ENCODE results near the gene SLC35E4.

The SLC35E4 gene

DNA sequence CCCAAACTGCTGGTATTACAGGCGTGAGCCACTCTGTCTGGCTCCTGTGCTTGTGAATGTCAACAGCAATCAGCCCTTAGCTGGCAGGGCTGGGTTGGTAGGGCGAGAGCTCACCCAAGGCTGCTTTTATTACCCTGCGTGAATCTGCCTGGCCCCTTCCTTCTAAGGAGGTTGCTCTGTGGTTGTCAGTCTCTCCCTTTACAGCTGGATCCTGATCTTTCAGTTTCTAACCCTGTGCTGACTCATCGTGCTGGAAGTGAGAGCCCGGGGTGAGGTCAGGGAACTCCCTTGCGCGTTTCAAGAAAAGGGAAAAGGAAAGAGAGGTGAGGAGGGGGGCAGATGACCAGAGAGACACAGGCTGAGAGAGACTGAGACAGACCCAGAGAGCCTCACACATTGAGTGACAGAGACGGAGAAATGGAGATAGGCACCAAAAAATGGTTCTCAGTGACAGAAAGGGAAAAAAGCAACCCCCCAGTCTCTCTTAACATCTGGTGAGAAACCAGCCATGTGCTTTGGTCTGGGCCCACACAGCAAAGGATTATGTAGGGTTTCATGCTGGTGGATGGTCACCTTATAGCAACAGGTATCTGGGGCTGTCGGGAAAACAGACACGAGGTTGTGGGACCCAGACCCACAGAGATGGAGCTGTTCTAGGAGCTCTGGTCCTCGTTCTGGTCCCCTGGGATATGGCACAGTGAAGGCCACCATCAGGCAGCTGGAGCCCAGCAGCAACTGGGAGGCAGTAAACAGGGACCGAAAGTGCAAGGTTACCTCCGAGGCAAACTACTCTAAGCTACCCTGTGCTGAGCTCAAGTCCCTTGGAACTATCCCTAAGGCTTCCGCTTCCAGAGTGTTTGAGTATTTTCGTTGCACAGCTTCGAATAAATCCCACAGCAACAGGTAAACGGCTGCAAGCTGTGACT, 26.1 kb upstream of the SLC35E4 start:
- H2AFZ ChIP-seq (ENCODE audit: low read depth, low read length): no peak overlapping the region
- no peaks in the 10 kb centered on the region for H3K9me3 ChIP-seq (ENCODE audit: insufficient read depth, low read length, severe bottlenecking)
- no peak overlapping the region for H3K27ac ChIP-seq (ENCODE audit: low read length)
- peaks cover 2% of the 10 kb centered on the region for H3K27me3 ChIP-seq (ENCODE audit: insufficient read depth, low read length, poor library complexity)
- no peak overlapping the region for H3K9ac ChIP-seq (ENCODE audit: low read depth, low read length)
- TF ChIP-seq EZH2 (IDR thresholded peaks at IDR 0.05; ENCODE audit: borderline replicate concordance, low read depth, low read length, severe bottlenecking): no peak
- TF ChIP-seq, protein P1, sequence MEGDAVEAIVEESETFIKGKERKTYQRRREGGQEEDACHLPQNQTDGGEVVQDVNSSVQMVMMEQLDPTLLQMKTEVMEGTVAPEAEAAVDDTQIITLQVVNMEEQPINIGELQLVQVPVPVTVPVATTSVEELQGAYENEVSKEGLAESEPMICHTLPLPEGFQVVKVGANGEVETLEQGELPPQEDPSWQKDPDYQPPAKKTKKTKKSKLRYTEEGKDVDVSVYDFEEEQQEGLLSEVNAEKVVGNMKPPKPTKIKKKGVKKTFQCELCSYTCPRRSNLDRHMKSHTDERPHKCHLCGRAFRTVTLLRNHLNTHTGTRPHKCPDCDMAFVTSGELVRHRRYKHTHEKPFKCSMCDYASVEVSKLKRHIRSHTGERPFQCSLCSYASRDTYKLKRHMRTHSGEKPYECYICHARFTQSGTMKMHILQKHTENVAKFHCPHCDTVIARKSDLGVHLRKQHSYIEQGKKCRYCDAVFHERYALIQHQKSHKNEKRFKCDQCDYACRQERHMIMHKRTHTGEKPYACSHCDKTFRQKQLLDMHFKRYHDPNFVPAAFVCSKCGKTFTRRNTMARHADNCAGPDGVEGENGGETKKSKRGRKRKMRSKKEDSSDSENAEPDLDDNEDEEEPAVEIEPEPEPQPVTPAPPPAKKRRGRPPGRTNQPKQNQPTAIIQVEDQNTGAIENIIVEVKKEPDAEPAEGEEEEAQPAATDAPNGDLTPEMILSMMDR (IDR thresholded peaks at IDR 0.05; ENCODE audit: borderline replicate concordance, extremely low read depth, low read length, poor library complexity, severe bottlenecking): no peak
- H4K20me1 ChIP-seq (ENCODE audit: insufficient read depth, low read length): no peaks in the 10 kb centered on the region
- ATAC-seq (ENCODE audit: insufficient read depth, low read depth) (peak; percentile 84), DNase-seq (peak; percentile 24)
- H3K4me2 ChIP-seq (ENCODE audit: insufficient read depth, low read length): no peak overlapping the region
- H3K4me3 ChIP-seq (ENCODE audit: low read depth in 1 of 2, low read length in 2 of 2): no peak overlapping the region
- H3K79me2 ChIP-seq (ENCODE audit: insufficient read depth, low read length): no peaks in the 10 kb centered on the region
- H3K4me1 ChIP-seq (ENCODE audit: insufficient read depth, low read length): no peaks in the 10 kb centered on the region
- H3K36me3 ChIP-seq (ENCODE audit: insufficient read depth, low read length): no peaks in the 10 kb centered on the region

DNA sequence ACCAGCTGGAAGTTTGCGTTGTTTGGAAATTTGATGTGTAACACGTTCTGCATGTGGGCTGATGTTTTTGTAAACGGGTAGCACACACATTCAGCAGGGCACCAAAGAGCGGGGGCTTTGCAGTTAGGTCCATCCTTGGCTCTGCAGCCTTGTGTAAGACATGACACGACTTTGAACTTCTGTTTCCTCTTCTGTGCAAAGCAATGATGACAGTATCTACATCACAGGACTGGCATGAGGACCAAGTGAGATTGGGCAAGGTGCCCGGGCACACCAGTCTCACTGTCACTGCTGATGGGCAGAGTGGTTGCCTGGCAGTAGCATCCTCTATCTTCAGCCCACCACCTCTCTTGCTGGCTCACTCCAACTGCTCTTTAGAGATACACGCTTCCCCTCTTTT, 25.3 kb upstream of the SLC35E4 start:
- Histone ChIP-seq H3K4me1 (ENCODE audit: insufficient read depth, low read length) (no peaks in the 10 kb centered on the region), H3K27me3 (ENCODE audit: insufficient read depth, low read length, poor library complexity) (peaks cover 2% of the 10 kb centered on the region), H3K79me2 (ENCODE audit: insufficient read depth, low read length) (no peaks in the 10 kb centered on the region), H3K4me2 (ENCODE audit: insufficient read depth, low read length) (no peak overlapping the region), H3K4me3 (ENCODE audit: low read depth in 1 of 2, low read length in 2 of 2) (no peak overlapping the region), H3K27ac (ENCODE audit: low read length) (no peak overlapping the region), H3K9me3 (ENCODE audit: insufficient read depth, low read length, severe bottlenecking) (no peaks in the 10 kb centered on the region), H4K20me1 (ENCODE audit: insufficient read depth, low read length) (no peaks in the 10 kb centered on the region), H3K36me3 (ENCODE audit: insufficient read depth, low read length) (no peaks in the 10 kb centered on the region), H3K9ac (ENCODE audit: low read depth, low read length) (no peak overlapping the region), H2AFZ (ENCODE audit: low read depth, low read length) (no peak overlapping the region)
- ATAC-seq (ENCODE audit: insufficient read depth, low read depth) (no peak), DNase-seq (no peak)
- TF ChIP-seq, protein P1 (IDR thresholded peaks at IDR 0.05; ENCODE audit: borderline replicate concordance, extremely low read depth, low read length, poor library complexity, severe bottlenecking): no peak
- TF ChIP-seq EZH2 (IDR thresholded peaks at IDR 0.05; ENCODE audit: borderline replicate concordance, low read depth, low read length, severe bottlenecking): no peak

DNA sequence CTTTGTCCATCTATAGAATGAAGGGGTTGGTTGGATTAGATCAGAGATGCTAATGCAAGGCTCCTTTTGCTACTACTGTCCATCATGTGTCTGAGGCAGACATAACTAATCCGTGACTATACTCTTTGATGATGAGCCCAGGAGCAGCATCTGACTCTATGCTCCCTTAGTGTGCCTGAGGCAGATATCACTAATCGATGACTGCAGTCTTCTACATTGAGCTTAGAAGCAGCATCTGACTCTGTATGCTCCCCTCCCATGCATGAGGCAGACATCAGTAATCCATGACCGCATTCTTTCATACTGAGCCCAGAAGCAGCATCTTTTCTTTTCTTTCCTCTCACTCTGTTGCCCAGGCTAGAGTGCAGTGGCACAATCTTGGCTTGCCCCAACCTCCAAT, 24.4 kb upstream of the SLC35E4 start:
- H4K20me1 ChIP-seq (ENCODE audit: insufficient read depth, low read length): no peaks in the 10 kb centered on the region
- no peaks in the 10 kb centered on the region for H3K4me1 ChIP-seq (ENCODE audit: insufficient read depth, low read length)
- ATAC-seq (ENCODE audit: insufficient read depth, low read depth) (no peak), DNase-seq (no peak)
- H3K36me3 ChIP-seq (ENCODE audit: insufficient read depth, low read length): no peaks in the 10 kb centered on the region
- TF ChIP-seq EZH2 (IDR thresholded peaks at IDR 0.05; ENCODE audit: borderline replicate concordance, low read depth, low read length, severe bottlenecking): no peak
- TF ChIP-seq, protein P1 (IDR thresholded peaks at IDR 0.05; ENCODE audit: borderline replicate concordance, extremely low read depth, low read length, poor library complexity, severe bottlenecking): no peak
- no peak overlapping the region for H3K4me3 ChIP-seq (ENCODE audit: low read depth in 1 of 2, low read length in 2 of 2)
- H3K9ac ChIP-seq (ENCODE audit: low read depth, low read length): no peak overlapping the region
- H3K9me3 ChIP-seq (ENCODE audit: insufficient read depth, low read length, severe bottlenecking): no peaks in the 10 kb centered on the region
- H3K27ac ChIP-seq (ENCODE audit: low read length): no peak overlapping the region
- no peak overlapping the region for H2AFZ ChIP-seq (ENCODE audit: low read depth, low read length)
- no peak overlapping the region for H3K4me2 ChIP-seq (ENCODE audit: insufficient read depth, low read length)
- no peaks in the 10 kb centered on the region for H3K79me2 ChIP-seq (ENCODE audit: insufficient read depth, low read length)
- H3K27me3 ChIP-seq (ENCODE audit: insufficient read depth, low read length, poor library complexity): peaks cover 2% of the 10 kb centered on the region
